BLaER1 (cell line): ENCODE measurements around the gene SELENOO.
A peak's percentile ranks its signal among the peaks of the same experiment; 100 is the strongest.

Experiments used
- H3K27ac ChIP-seq: shearing (Covaris generic); formaldehyde crosslinking; 2 replicates; pipeline ENCODE4 v1.8.1; 2022
- H3K27me3 ChIP-seq: shearing (Covaris generic); formaldehyde crosslinking; 2 replicates; pipeline ENCODE4 v1.8.1; 2022
- H3K36me3 ChIP-seq: shearing (Covaris generic); formaldehyde crosslinking; 2 replicates; pipeline ENCODE4 v1.8.1; 2022
- H3K4me1 ChIP-seq: shearing (Covaris generic); formaldehyde crosslinking; 2 replicates; pipeline ENCODE4 v1.8.1; 2022
- H3K4me2 ChIP-seq: shearing (Covaris generic); formaldehyde crosslinking; 2 replicates; pipeline ENCODE4 v1.8.1; 2022
- H3K4me3 ChIP-seq: shearing (Covaris generic); formaldehyde crosslinking; 2 replicates; pipeline ENCODE4 v1.8.1; 2022
- H3K9ac ChIP-seq: shearing (Covaris generic); formaldehyde crosslinking; 2 replicates; pipeline ENCODE4 v1.8.1; 2022
- H3K9me3 ChIP-seq: shearing (Covaris generic); formaldehyde crosslinking; 2 replicates; pipeline ENCODE4 v1.8.1; 2022
- H4K20me1 ChIP-seq: shearing (Covaris generic); formaldehyde crosslinking; 2 replicates; pipeline ENCODE4 v1.8.1; 2022
- Cebpa-rat ChIP-seq: shearing (Covaris generic); IDR thresholded peaks from 2 replicates; pipeline ENCODE4 v1.8.1; 2022

SELENOO gene

GRCh38 chr22:50192436-50193204 is 8.2 kb upstream of the SELENOO start:
- TF ChIP-seq Cebpa-rat, result no peak
- H3K4me3 ChIP-seq, result peak overlapping the region; percentile 57
- peak overlapping the region; percentile 99 for H3K27ac ChIP-seq
- H3K36me3 ChIP-seq, result peaks cover 52% of the 10 kb centered on the region
- no peaks in the 10 kb centered on the region for H3K9me3 ChIP-seq
- H3K27me3 ChIP-seq, result no peaks in the 10 kb centered on the region
- peaks cover 63% of the 10 kb centered on the region for H4K20me1 ChIP-seq
- peaks cover 98% of the 10 kb centered on the region for H3K4me1 ChIP-seq
- H3K4me2 ChIP-seq, result peak overlapping the region; percentile 98
- H3K9ac ChIP-seq, result peak overlapping the region; percentile 99

GRCh38 chr22:50193621-50194020 is 7.2 kb upstream of the SELENOO start:
- peak overlapping the region; percentile 57 for H3K4me3 ChIP-seq
- peak overlapping the region; percentile 99 for H3K27ac ChIP-seq
- H3K9ac ChIP-seq, result peak overlapping the region; percentile 99
- H4K20me1 ChIP-seq, result peaks cover 55% of the 10 kb centered on the region
- H3K4me2 ChIP-seq, result peak overlapping the region; percentile 98
- TF ChIP-seq Cebpa-rat, result no peak
- H3K9me3 ChIP-seq, result no peaks in the 10 kb centered on the region
- H3K27me3 ChIP-seq, result no peaks in the 10 kb centered on the region
- peaks cover 55% of the 10 kb centered on the region for H3K36me3 ChIP-seq
- peaks cover 98% of the 10 kb centered on the region for H3K4me1 ChIP-seq

- peaks cover 98% of the 10 kb centered on the region for H3K4me1 ChIP-seq
- H3K27me3 ChIP-seq, result no peaks in the 10 kb centered on the region
- H4K20me1 ChIP-seq, result peaks cover 55% of the 10 kb centered on the region
- peak overlapping the region; percentile 99 for H3K27ac ChIP-seq
- peak overlapping the region; percentile 57 for H3K4me3 ChIP-seq
- H3K4me2 ChIP-seq, result peak overlapping the region; percentile 98
- TF ChIP-seq Cebpa-rat, result no peak
- peak overlapping the region; percentile 99 for H3K9ac ChIP-seq
- H3K36me3 ChIP-seq, result peaks cover 59% of the 10 kb centered on the region
- no peaks in the 10 kb centered on the region for H3K9me3 ChIP-seq
Measured at GRCh38 chr22:50194037-50194805, 6.6 kb upstream of the SELENOO start.

- Histone ChIP-seq H3K4me3 (peak overlapping the region; percentile 57; the same call in 1 of the 2 replicates), H3K27me3 (no peaks in the 10 kb centered on the region), H3K36me3 (peaks cover 65% of the 10 kb centered on the region), H4K20me1 (peaks cover 48% of the 10 kb centered on the region), H3K9ac (peak overlapping the region; percentile 57), H3K9me3 (no peaks in the 10 kb centered on the region), H3K27ac (peak overlapping the region; percentile 99), H3K4me1 (peaks cover 89% of the 10 kb centered on the region), H3K4me2 (peak overlapping the region; percentile 98)
- no peak for TF ChIP-seq Cebpa-rat
Measured at GRCh38 chr22:50196256-50196655, 4.6 kb upstream of the SELENOO start.

GRCh38 chr22:50197000-50197800 is 3.6 kb upstream of the SELENOO start:
- no peaks in the 10 kb centered on the region for H3K9me3 ChIP-seq
- peaks cover 57% of the 10 kb centered on the region for H4K20me1 ChIP-seq
- H3K36me3 ChIP-seq, result peaks cover 65% of the 10 kb centered on the region
- TF ChIP-seq Cebpa-rat, result no peak
- H3K4me1 ChIP-seq, result peaks cover 85% of the 10 kb centered on the region
- H3K9ac ChIP-seq, result no peak overlapping the region
- no peak overlapping the region for H3K27ac ChIP-seq
- peak overlapping the region; percentile 98 for H3K4me2 ChIP-seq
- H3K4me3 ChIP-seq, result no peak overlapping the region
- no peaks in the 10 kb centered on the region for H3K27me3 ChIP-seq

- no peaks in the 10 kb centered on the region for H3K27me3 ChIP-seq
- peaks cover 85% of the 10 kb centered on the region for H3K4me1 ChIP-seq
- TF ChIP-seq Cebpa-rat, result no peak
- H3K9me3 ChIP-seq, result no peaks in the 10 kb centered on the region
- peak overlapping the region; percentile 98 for H3K4me2 ChIP-seq
- peak overlapping the region; percentile 95 for H3K9ac ChIP-seq
- peak overlapping the region; percentile 96; the same call in 1 of the 2 replicates for H3K4me3 ChIP-seq
- H3K36me3 ChIP-seq, result peaks cover 67% of the 10 kb centered on the region
- peak overlapping the region; percentile 94; the same call in 1 of the 2 replicates for H3K27ac ChIP-seq
- H4K20me1 ChIP-seq, result peaks cover 65% of the 10 kb centered on the region
Measured at GRCh38 chr22:50197856-50198623, 2.8 kb upstream of the SELENOO start.

GRCh38 chr22:50198624-50199017 is 2.2 kb upstream of the SELENOO start:
- H4K20me1 ChIP-seq, result peaks cover 71% of the 10 kb centered on the region

GRCh38 chr22:50199251-50199721 is 1.5 kb upstream of the SELENOO start:
- Histone ChIP-seq H4K20me1 (peaks cover 77% of the 10 kb centered on the region), H3K9ac (peak overlapping the region; percentile 95), H3K9me3 (no peaks in the 10 kb centered on the region), H3K4me3 (peak overlapping the region; percentile 96), H3K4me1 (peaks cover 85% of the 10 kb centered on the region), H3K36me3 (peaks cover 62% of the 10 kb centered on the region), H3K4me2 (peak overlapping the region; percentile 98), H3K27me3 (no peaks in the 10 kb centered on the region), H3K27ac (peak overlapping the region; percentile 94)
- TF ChIP-seq Cebpa-rat, result no peak

More at GRCh38 chr22:50198624-50199017, 2.2 kb upstream of the SELENOO start:
- H3K27ac ChIP-seq, result peak overlapping the region; percentile 94
- no peaks in the 10 kb centered on the region for H3K27me3 ChIP-seq
- no peak for TF ChIP-seq Cebpa-rat
- peak overlapping the region; percentile 98 for H3K4me2 ChIP-seq
- H3K9ac ChIP-seq, result peak overlapping the region; percentile 95
- H3K4me3 ChIP-seq, result peak overlapping the region; percentile 96; the same call in 1 of the 2 replicates
- peaks cover 67% of the 10 kb centered on the region for H3K36me3 ChIP-seq
- H3K9me3 ChIP-seq, result no peaks in the 10 kb centered on the region
- peaks cover 85% of the 10 kb centered on the region for H3K4me1 ChIP-seq
